HEK293 (cell line): ENCODE results near the gene M6PR.

Experiments used
- CTCF ChIA-PET: fragments of 350-600 bp; formaldehyde crosslinking; extraction: SDS; loops from one replicate; lab custom pipeline; 2021; ENCODE audit warnings: antibody characterized with exemption; lab: Yijun Ruan, JAX
- POLR2A ChIA-PET: fragments of 300-600 bp; formaldehyde crosslinking; extraction: SDS; loops from one replicate; lab custom pipeline; 2020; ENCODE audit warnings: antibody characterized with exemption, inconsistent platforms; lab: Yijun Ruan, JAX
- H3K27ac ChIP-seq: fragments of 200-500 bp; sonication (Bioruptor generic); 2 replicates; pipeline ENCODE4 v1.5.1; 2014; ENCODE audit warnings: low read depth, low read length, control low read depth, inconsistent platforms; ENCODE audit errors: extremely low read depth
- H3K36me3 ChIP-seq, 2 experiments: fragments of 200-500 bp in 1 of 2; sonication (Bioruptor generic) in 1 of 2; 1 replicate in 1 of 2; 2 replicates in 1 of 2; pipeline ENCODE4 v1.5.1; 2014 to 2017; ENCODE audit warnings: inconsistent platforms in 2 of 2, low read length in 2 of 2; ENCODE audit not compliant: control insufficient read depth in 2 of 2, insufficient read depth in 1 of 2
- H3K4me1 ChIP-seq: fragments of 200-500 bp; sonication (Bioruptor generic); 2 replicates; pipeline ENCODE4 v1.5.1; 2014; ENCODE audit warnings: mild to moderate bottlenecking, low read length, inconsistent platforms; ENCODE audit not compliant: control insufficient read depth, insufficient read depth
- H3K4me3 ChIP-seq: 2 replicates; pipeline ENCODE4 v1.5.1; 2011; ENCODE audit warnings: low read depth, mild to moderate bottlenecking, control low read depth, low read length, moderate library complexity
- H3K9me3 ChIP-seq: fragments of 200-500 bp; sonication (Bioruptor generic); 2 replicates; pipeline ENCODE4 v1.5.1; 2014; ENCODE audit warnings: low read depth, low read length, inconsistent platforms; ENCODE audit not compliant: control insufficient read depth, insufficient read depth
- BCL11A ChIP-seq: fragments of 450-650 bp; formaldehyde crosslinking; IDR thresholded peaks from 2 replicates; pipeline ENCODE4 v1.5.1; 2016; ENCODE audit warnings: low read depth, missing biosample characterization, missing genetic modification characterization
- BCL11B ChIP-seq: fragments of 450-650 bp; formaldehyde crosslinking; IDR thresholded peaks from 2 replicates; pipeline ENCODE4 v1.5.1; 2016; ENCODE audit warnings: low read depth, missing biosample characterization, missing genetic modification characterization
- OSR2 ChIP-seq: fragments of 450-650 bp; formaldehyde crosslinking; IDR thresholded peaks from 2 replicates; pipeline ENCODE4 v1.5.1; 2016; ENCODE audit warnings: missing biosample characterization, missing genetic modification characterization
- PRDM1 ChIP-seq: fragments of 450-650 bp; formaldehyde crosslinking; IDR thresholded peaks from 2 replicates; pipeline ENCODE4; 2016; ENCODE audit warnings: missing biosample characterization, missing genetic modification characterization
- SP3 ChIP-seq: fragments of 450-650 bp; formaldehyde crosslinking; IDR thresholded peaks from 2 replicates; pipeline ENCODE4 v1.5.1; 2016; ENCODE audit warnings: missing biosample characterization, missing genetic modification characterization
- YY1 ChIP-seq: fragments of 450-650 bp; formaldehyde crosslinking; IDR thresholded peaks from 2 replicates; pipeline ENCODE4 v1.5.1; 2018; ENCODE audit warnings: missing biosample characterization, missing genetic modification characterization
- ZNF132 ChIP-seq: fragments of 450-650 bp; formaldehyde crosslinking; IDR thresholded peaks from 2 replicates; pipeline ENCODE4 v1.5.1; 2017; ENCODE audit warnings: missing biosample characterization, missing genetic modification characterization, borderline replicate concordance
- ZNF146 ChIP-seq: fragments of 450-650 bp; formaldehyde crosslinking; IDR thresholded peaks from 2 replicates; pipeline ENCODE4 v1.5.1; 2016; ENCODE audit warnings: missing biosample characterization, missing genetic modification characterization
- ZNF19 ChIP-seq: fragments of 450-650 bp; formaldehyde crosslinking; IDR thresholded peaks from 2 replicates; pipeline ENCODE4; 2016; ENCODE audit warnings: missing biosample characterization, missing genetic modification characterization, low read depth
- ZNF223 ChIP-seq: fragments of 450-650 bp; formaldehyde crosslinking; IDR thresholded peaks from 2 replicates; pipeline ENCODE4 v1.5.1; 2016; ENCODE audit warnings: missing biosample characterization, missing genetic modification characterization
- ZNF23 ChIP-seq: fragments of 450-650 bp; formaldehyde crosslinking; IDR thresholded peaks from 2 replicates; pipeline ENCODE4 v1.5.1; 2016; ENCODE audit warnings: missing biosample characterization, missing genetic modification characterization, borderline replicate concordance
- ZNF341 ChIP-seq: fragments of 450-650 bp; formaldehyde crosslinking; IDR thresholded peaks from 2 replicates; pipeline ENCODE4; 2016; ENCODE audit warnings: low read depth, missing biosample characterization, missing genetic modification characterization
- ZNF473 ChIP-seq: fragments of 450-650 bp; formaldehyde crosslinking; IDR thresholded peaks from 2 replicates; pipeline ENCODE4 v1.5.1; 2017; ENCODE audit warnings: missing biosample characterization, missing genetic modification characterization
- ZNF529 ChIP-seq: fragments of 450-650 bp; formaldehyde crosslinking; IDR thresholded peaks from 2 replicates; pipeline ENCODE4 v1.5.1; 2017; ENCODE audit warnings: missing genetic modification characterization, missing biosample characterization; ENCODE audit not compliant: insufficient replicate concordance
- ZNF571 ChIP-seq: fragments of 450-650 bp; formaldehyde crosslinking; IDR thresholded peaks from 2 replicates; pipeline ENCODE4 v1.5.0; 2017; ENCODE audit warnings: missing biosample characterization, missing genetic modification characterization
- ZNF621 ChIP-seq: fragments of 450-650 bp; formaldehyde crosslinking; IDR thresholded peaks from 2 replicates; pipeline ENCODE4 v1.5.1; 2017; ENCODE audit warnings: missing biosample characterization, missing genetic modification characterization
- ZNF626 ChIP-seq: fragments of 450-650 bp; sonication (Bioruptor Pico); formaldehyde crosslinking; IDR thresholded peaks from 2 replicates; pipeline ENCODE4 v1.5.1; 2018; ENCODE audit warnings: missing biosample characterization, missing genetic modification characterization, inconsistent platforms
- ZNF629 ChIP-seq: fragments of 450-650 bp; formaldehyde crosslinking; IDR thresholded peaks from 2 replicates; pipeline ENCODE4 v1.5.1; 2017; ENCODE audit warnings: missing biosample characterization, missing genetic modification characterization
- ZNF701 ChIP-seq: fragments of 450-650 bp; formaldehyde crosslinking; IDR thresholded peaks from 2 replicates; pipeline ENCODE4 v1.5.1; 2016; ENCODE audit warnings: missing biosample characterization, missing genetic modification characterization
- ZNF792 ChIP-seq: fragments of 450-650 bp; formaldehyde crosslinking; IDR thresholded peaks from 2 replicates; pipeline ENCODE4 v1.5.1; 2016; ENCODE audit warnings: missing biosample characterization, missing genetic modification characterization
- ZNF837 ChIP-seq: fragments of 450-650 bp; formaldehyde crosslinking; IDR thresholded peaks from 2 replicates; pipeline ENCODE4 v1.5.1; 2016; ENCODE audit warnings: missing biosample characterization, missing genetic modification characterization
- TF ChIP-seq, protein P1 (sequence below): fragments of 450-650 bp; formaldehyde crosslinking; IDR thresholded peaks from 2 replicates; pipeline ENCODE4 v1.5.1; 2016; ENCODE audit warnings: missing biosample characterization, missing genetic modification characterization
- TF ChIP-seq, protein P2 (sequence below): sonication (generic); formaldehyde crosslinking; IDR thresholded peaks from 2 replicates; pipeline ENCODE4 v1.8.1; 2022; ENCODE audit warnings: mild to moderate bottlenecking, moderate library complexity, missing genetic modification reagents
- TF ChIP-seq, protein P3 (sequence below): fragments of 450-650 bp; formaldehyde crosslinking; IDR thresholded peaks from 2 replicates; pipeline ENCODE4 v1.5.1; 2016; ENCODE audit warnings: missing biosample characterization, missing genetic modification characterization
- TF ChIP-seq, protein P4 (sequence below): fragments of 450-650 bp; formaldehyde crosslinking; IDR thresholded peaks from 2 replicates; pipeline ENCODE4 v1.5.1; 2016; ENCODE audit warnings: missing biosample characterization, missing genetic modification characterization, low read depth
- TF ChIP-seq, protein P5 (sequence below): fragments of 450-650 bp; formaldehyde crosslinking; IDR thresholded peaks from 2 replicates; pipeline ENCODE4 v1.5.1; 2016; ENCODE audit warnings: missing biosample characterization, missing genetic modification characterization

M6PR gene

DNA sequence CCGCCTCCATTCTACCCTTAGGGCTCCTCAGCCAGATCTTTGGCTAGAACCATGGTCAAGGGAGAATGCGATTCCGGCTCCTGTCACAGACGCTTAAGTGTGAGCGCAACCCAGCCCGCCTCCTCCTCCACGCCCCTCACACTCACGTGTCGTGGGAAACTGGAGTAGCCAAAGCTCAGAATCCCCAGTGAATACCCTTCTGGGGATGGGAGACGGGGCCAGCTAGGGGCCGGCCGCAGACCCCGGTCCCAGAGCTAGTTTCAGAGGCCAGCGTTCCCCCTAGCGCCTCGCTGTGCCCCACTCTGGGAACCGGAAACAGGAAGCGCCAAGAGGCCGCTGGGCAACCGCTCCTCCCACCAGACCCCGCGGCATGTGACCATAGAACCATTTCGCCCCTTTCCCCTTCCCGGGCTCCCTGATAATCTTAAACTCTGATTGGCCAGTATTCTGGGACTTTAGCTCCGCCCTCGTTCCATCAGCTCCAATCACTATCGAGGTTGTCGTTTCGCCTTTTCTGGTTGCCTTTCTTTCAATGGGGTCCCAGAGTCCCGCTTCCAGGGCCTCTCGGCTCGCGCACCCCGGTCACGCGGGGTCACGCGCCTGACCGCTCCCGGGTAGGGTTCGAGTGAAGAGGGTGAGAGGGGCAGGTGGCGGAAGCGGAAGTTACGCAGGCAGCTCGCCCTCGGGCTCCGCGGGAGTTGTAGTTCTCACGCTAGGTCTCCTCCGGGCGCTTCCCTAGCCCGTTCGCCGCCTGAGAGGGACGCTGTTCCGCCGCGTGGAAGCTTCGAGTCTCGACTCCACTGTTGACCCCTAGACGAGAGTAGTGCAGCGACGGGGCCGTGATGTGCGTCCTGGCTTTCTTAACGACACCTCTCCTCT lies at the start of gene M6PR:
M6PR (minus strand) TSS at position 304 of the 879 bp plus-strand sequence. CDS start 3,241 bp downstream, outside the sequence.
- Histone ChIP-seq H3K9me3 (no peaks in the 10 kb centered on the region), H3K4me3 (peak within 1 kb of the TSS; percentile 94), H3K27ac (peak within 1 kb of the TSS; percentile 82), H3K36me3 (peaks cover 10 to 34% of the 10 kb centered on the region in 2 experiments), H3K4me1 (peaks cover 9% of the 10 kb centered on the region)
- ChIA-PET CTCF (interaction anchor here (0.5 to 3.6 kb wide), 8 partner anchors 19 to 1305 kb away, joined by 3 to 26 read pairs (median 4); partner anchors contain the start of gene PHC1), POLR2A (interaction anchor here (0.6 to 3.0 kb wide), 9 partner anchors 11 to 931 kb away, joined by 3 to 21 read pairs (median 3); partner anchors contain the start of gene PHC1)
- TF ChIP-seq ZNF792 (tag by site-specific recombination) (no peak; the same call in 1 of the 2 replicates), ZNF132 (tag by site-specific recombination) (no peak), ZNF626 (tag by site-specific recombination) (no peak), YY1 (tag by site-specific recombination) (no peak), ZNF23 (tag by site-specific recombination) (no peak), BCL11B (tag by site-specific recombination) (no peak; the same call in 1 of the 2 replicates), BCL11A (tag by site-specific recombination) (peak; percentile 73; the same call in 1 of the 2 replicates), ZNF701 (no peak), ZNF621 (tag by site-specific recombination) (no peak), ZNF473 (no peak), ZNF529 (tag by site-specific recombination) (no peak), ZNF19 (tag by site-specific recombination) (no peak), ZNF571 (tag by site-specific recombination) (no peak), SP3 (tag by site-specific recombination) (peak; percentile 88), ZNF341 (tag by site-specific recombination) (peak; percentile 99), ZNF837 (tag by site-specific recombination) (no peak), ZNF629 (no peak), ZNF146 (tag by site-specific recombination) (no peak), PRDM1 (no peak), ZNF223 (tag by site-specific recombination) (no peak), OSR2 (tag by site-specific recombination) (no peak)
- TF ChIP-seq, protein P1, sequence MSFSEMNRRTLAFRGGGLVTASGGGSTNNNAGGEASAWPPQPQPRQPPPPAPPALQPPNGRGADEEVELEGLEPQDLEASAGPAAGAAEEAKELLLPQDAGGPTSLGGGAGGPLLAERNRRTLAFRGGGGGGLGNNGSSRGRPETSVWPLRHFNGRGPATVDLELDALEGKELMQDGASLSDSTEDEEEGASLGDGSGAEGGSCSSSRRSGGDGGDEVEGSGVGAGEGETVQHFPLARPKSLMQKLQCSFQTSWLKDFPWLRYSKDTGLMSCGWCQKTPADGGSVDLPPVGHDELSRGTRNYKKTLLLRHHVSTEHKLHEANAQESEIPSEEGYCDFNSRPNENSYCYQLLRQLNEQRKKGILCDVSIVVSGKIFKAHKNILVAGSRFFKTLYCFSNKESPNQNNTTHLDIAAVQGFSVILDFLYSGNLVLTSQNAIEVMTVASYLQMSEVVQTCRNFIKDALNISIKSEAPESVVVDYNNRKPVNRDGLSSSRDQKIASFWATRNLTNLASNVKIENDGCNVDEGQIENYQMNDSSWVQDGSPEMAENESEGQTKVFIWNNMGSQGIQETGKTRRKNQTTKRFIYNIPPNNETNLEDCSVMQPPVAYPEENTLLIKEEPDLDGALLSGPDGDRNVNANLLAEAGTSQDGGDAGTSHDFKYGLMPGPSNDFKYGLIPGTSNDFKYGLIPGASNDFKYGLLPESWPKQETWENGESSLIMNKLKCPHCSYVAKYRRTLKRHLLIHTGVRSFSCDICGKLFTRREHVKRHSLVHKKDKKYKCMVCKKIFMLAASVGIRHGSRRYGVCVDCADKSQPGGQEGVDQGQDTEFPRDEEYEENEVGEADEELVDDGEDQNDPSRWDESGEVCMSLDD: peak; percentile 99
- TF ChIP-seq, protein P2, sequence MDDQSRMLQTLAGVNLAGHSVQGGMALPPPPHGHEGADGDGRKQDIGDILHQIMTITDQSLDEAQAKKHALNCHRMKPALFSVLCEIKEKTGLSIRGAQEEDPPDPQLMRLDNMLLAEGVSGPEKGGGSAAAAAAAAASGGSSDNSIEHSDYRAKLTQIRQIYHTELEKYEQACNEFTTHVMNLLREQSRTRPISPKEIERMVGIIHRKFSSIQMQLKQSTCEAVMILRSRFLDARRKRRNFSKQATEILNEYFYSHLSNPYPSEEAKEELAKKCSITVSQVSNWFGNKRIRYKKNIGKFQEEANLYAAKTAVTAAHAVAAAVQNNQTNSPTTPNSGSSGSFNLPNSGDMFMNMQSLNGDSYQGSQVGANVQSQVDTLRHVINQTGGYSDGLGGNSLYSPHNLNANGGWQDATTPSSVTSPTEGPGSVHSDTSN: 0 out of 2 replicates have a peak, but pooled peaks have one; percentile 2
- TF ChIP-seq, protein P3, sequence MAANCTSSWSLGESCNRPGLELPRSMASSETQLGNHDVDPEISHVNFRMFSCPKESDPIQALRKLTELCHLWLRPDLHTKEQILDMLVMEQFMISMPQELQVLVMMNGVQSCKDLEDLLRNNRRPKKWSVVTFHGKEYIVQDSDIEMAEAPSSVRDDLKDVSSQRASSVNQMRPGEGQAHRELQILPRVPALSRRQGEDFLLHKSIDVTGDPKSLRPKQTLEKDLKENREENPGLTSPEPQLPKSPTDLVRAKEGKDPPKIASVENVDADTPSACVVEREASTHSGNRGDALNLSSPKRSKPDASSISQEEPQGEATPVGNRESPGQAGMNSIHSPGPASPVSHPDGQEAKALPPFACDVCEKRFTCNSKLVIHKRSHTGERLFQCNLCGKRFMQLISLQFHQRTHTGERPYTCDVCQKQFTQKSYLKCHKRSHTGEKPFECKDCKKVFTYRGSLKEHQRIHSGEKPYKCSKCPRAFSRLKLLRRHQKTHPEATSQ (tag by site-specific recombination): no peak
- TF ChIP-seq, protein P4, sequence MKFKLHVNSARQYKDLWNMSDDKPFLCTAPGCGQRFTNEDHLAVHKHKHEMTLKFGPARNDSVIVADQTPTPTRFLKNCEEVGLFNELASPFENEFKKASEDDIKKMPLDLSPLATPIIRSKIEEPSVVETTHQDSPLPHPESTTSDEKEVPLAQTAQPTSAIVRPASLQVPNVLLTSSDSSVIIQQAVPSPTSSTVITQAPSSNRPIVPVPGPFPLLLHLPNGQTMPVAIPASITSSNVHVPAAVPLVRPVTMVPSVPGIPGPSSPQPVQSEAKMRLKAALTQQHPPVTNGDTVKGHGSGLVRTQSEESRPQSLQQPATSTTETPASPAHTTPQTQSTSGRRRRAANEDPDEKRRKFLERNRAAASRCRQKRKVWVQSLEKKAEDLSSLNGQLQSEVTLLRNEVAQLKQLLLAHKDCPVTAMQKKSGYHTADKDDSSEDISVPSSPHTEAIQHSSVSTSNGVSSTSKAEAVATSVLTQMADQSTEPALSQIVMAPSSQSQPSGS: no peak
- TF ChIP-seq, protein P5, sequence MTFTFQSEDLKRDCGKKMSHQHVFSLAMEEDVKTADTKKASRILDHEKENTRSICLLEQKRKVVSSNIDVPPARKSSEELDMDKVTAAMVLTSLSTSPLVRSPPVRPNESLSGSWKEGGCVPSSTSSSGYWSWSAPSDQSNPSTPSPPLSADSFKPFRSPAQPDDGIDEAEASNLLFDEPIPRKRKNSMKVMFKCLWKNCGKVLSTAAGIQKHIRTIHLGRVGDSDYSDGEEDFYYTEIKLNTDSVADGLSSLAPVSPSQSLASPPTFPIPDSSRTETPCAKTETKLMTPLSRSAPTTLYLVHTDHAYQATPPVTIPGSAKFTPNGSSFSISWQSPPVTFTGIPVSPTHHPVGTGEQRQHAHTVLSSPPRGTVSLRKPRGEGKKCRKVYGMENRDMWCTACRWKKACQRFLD: no peak
